ENCODE data around the gene MS4A15.
"Not testable (repeated sequence)": the region's sequence is repeated elsewhere in the genome, so short reads cannot be mapped to it uniquely, and the experiment has no call there.

MS4A15 gene

DNA sequence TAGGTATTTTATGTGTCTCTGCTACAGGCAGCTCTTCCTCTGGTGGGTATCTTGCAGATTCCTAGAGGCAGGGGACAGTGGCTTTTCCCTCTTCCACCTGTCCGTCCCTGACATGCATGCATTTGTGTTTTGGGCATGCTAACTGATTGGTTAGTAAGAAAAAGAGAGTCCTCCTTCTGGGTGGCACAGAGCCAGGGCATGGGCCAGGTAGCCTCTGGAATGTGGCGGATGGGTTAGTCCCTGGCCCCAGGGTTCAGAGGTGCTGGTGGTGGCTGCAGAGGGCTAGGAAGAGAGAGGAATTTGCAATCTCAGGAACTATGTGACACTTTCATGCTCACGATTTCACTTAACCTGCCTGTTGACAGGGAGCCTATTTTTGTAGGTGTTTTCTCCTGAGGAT is 5.8 kb upstream of the MS4A15 start:
- TF ChIP-seq, protein P1, sequence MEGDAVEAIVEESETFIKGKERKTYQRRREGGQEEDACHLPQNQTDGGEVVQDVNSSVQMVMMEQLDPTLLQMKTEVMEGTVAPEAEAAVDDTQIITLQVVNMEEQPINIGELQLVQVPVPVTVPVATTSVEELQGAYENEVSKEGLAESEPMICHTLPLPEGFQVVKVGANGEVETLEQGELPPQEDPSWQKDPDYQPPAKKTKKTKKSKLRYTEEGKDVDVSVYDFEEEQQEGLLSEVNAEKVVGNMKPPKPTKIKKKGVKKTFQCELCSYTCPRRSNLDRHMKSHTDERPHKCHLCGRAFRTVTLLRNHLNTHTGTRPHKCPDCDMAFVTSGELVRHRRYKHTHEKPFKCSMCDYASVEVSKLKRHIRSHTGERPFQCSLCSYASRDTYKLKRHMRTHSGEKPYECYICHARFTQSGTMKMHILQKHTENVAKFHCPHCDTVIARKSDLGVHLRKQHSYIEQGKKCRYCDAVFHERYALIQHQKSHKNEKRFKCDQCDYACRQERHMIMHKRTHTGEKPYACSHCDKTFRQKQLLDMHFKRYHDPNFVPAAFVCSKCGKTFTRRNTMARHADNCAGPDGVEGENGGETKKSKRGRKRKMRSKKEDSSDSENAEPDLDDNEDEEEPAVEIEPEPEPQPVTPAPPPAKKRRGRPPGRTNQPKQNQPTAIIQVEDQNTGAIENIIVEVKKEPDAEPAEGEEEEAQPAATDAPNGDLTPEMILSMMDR (conservative IDR thresholded peaks at IDR 0.05; ENCODE audit: low read depth, low read length), result no peak
- no peak for DNase-seq (ENCODE audit: low read depth)

DNA sequence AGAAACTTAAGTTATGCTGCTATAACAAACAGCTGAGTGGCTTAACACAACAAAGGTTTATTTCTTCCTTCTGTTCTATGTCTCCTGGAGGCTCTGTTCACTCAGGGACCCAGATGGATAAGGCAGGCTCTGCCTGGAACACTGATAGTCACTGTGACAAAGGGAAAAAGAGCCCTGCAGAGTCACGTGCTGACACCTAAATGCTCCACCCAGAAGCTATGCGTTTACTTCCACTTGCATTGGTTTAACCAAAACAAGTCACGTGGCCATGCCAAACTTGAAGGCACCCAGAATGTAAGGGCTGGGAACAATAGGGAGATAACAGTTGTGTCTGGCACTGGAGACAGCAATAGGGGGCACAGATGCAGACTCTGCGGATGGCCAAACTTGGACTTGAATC is 3.4 kb upstream of the MS4A15 start:
- DNase-seq (ENCODE audit: low read depth), result no peak
- H3K4me3 ChIP-seq (ENCODE audit: low read depth, low read length), result no peak overlapping the region
- TF ChIP-seq, protein P1 (conservative IDR thresholded peaks at IDR 0.05; ENCODE audit: low read depth, low read length), result no peak

More for the DNA sequence above, 5.8 kb upstream of the MS4A15 start:
- no peak overlapping the region for H3K4me3 ChIP-seq (ENCODE audit: low read depth, low read length)

DNA sequence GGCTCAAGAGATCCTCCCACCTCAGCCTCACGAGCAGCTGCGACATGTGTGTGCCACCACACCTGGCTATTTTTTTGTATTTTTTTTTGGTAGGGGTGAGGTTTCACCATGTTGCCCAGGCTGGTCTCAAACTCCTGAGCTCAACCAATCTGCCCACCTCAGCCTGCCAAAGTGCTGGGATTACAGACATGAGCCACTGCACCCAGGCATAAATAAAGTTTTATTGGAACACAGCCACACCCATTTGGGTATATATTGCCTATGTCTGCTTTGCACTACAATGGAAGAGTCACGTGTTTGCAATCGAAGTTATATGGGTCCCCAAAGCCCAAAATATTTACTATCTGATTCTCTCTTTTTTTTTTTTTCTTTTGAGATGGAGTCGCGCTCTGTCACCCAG is 1.8 kb upstream of the MS4A15 start:
- H3K4me3 ChIP-seq (ENCODE audit: low read depth, low read length), result no peak overlapping the region
- TF ChIP-seq, protein P1 (conservative IDR thresholded peaks at IDR 0.05; ENCODE audit: low read depth, low read length), result no peak
- DNase-seq (ENCODE audit: low read depth), result no peak

DNA sequence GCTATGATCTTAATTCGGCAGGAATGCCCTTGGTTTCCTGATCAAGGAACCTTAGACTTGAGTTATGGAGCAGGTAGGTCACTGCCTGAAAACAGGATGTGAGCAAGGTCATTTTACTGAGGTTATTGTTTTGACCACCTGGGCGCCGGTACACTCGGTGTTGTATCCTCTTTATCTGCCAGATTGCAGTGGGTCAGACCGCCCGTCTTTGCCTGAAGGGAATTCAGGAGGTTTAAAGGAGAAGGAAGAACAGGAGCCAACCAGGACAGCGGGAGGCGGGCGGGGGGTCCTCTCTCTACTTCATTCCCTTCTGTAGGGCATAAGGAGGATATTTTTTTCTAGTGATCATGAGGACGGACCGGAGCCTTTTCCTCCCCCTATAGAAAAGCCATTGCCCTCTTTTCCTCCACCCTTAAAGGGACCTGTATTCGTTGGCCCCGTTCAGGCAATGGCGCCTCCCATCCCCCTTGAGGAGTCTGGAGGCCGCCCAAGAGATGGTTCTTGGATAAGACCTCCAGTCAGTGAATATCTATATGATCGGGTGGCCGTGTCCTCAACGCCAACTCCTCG is 649 bp downstream of the MS4A15 start:
- no peak for DNase-seq (ENCODE audit: low read depth)
- TF ChIP-seq, protein P1 (conservative IDR thresholded peaks at IDR 0.05; ENCODE audit: low read depth, low read length), result no peak
- no peak overlapping the region for H3K4me3 ChIP-seq (ENCODE audit: low read depth, low read length)

DNA sequence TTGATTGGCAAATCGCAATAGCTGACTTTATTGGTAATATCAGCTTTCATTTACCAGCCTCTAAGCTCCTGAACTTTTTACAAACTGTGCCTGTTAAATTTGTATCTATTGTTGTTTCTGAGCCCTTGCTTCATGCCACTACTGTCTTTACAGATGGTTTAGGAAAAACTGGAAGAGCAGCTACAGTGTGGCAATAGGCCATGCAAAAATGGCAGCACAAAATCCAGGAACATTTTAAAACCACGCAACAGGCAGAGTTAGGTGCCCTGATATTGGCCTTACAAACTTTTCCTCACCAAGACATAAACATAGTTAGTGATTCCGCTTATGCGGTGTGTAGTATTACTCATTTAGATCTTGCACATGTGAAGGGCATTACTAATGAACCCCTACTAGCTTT is 2.0 kb downstream of the MS4A15 start:
- not testable (repeated sequence) for H3K4me3 ChIP-seq (ENCODE audit: low read depth, low read length); DNase-seq (ENCODE audit: low read depth)

DNA sequence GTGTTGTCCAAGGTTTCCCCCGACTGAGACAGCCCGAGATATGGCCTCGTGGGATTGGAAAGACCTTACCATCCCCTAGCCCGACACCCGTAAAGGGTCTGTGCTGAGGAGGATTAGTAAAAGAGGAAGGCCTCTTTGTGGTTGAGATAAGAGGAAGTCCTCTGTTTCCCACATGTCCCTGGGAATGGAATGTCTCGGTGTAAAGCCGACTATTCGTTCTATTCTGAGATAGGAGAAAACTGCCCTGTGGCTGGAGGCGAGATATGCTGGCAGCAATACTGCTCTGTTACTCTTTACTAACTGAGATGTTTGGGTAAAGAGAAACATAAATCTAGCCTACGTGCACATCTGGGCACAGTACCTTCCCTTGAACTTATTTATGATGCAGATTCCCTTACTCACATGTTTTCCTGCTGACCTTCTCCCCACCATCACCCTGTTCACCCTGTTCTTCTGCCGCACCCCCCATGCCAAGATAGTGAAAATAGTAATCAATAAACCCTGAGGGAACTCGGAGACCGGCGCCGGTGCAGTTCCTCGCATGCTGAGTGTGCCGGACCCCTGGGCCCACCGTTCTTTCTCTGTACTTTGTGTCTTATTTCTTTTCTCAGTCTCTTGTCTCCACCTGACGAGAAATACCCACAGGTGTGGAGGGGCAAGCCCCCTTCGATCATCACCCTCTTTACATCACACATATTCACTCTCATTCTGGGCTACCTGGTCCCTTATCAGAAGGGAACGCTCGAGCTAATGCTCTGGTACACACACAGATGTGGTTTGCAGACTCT is 3.0 kb downstream of the MS4A15 start:
- DNase-seq (ENCODE audit: low read depth); H3K4me3 ChIP-seq (ENCODE audit: low read depth, low read length): not testable (repeated sequence)

DNA sequence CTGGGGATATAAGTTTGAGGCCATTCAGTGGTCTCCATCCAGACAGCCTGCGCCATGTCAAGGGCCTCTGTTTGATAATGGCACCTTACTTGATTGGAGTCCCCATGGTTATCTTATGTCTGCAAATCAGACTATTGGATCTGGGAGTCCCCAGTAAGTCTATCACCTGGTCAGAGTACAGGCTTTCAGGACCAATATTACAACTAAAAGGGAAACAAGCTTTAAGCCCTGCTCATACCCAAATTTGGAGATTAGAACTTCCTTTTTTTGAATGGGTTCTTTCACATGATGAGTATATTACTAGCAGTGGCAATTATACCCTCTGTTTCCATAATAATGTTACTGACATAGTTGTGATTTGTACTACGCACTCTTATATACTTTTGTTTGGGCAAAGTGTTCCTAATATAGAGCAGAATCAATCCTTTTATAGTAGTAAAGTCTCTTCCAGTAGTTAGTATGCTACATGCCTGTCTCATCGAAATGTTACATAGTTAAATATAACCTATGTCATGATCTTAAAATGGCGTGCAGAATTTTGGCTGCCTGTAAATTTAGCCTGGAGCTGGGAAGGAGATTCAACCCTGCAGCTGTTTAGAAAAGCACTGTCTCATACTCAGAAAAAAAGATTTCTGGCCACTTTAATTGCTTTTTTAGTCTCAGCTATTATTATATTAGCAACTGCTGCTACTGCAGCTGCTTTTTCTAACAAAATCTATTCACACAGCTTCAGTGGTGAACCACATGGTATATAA is 4.9 kb downstream of the MS4A15 start:
- TF ChIP-seq, protein P1 (conservative IDR thresholded peaks at IDR 0.05; ENCODE audit: low read depth, low read length), result no peak
- no peak overlapping the region for H3K4me3 ChIP-seq (ENCODE audit: low read depth, low read length)
- no peak for DNase-seq (ENCODE audit: low read depth)

Data from choroid plexus epithelial cell (primary cell).